GM19240 (cell line): ENCODE measurements around the gene ASH1L.
"Not testable (repeated sequence)": the region's sequence is repeated elsewhere in the genome, so short reads cannot be mapped to it uniquely, and the experiment has no call there.

Experiments used
- DNase-seq: peaks from one replicate; pipeline ENCODE4 v3.0.0; 2011; ENCODE audit warnings: low spot score; ENCODE audit not compliant: insufficient read length

The ASH1L gene

GRCh38 chr1:155307247-155307740, 255.3 kb downstream of the ASH1L start:
- no peak for DNase-seq

GRCh38 chr1:155305881-155306391, 256.7 kb downstream of the ASH1L start:
- DNase-seq: no peak

- no peak for DNase-seq
These were observed 258.0 kb downstream of the ASH1L start for GRCh38 chr1:155304558-155305063.

GRCh38 chr1:155301342-155301841, 261.2 kb downstream of the ASH1L start, which contains the start of gene PKLR:
PKLR (minus strand) TSS chr1:155301438; CDS start chr1:155301395, 43 bp downstream.
- no peak for DNase-seq

- no peak for DNase-seq
These were observed 261.9 kb downstream of the ASH1L start for GRCh38 chr1:155300553-155301329.

- no peak for DNase-seq
These were observed 262.6 kb downstream of the ASH1L start for GRCh38 chr1:155300024-155300423.

GRCh38 chr1:155297384-155297783, 265.2 kb downstream of the ASH1L start:
- DNase-seq: no peak

GRCh38 chr1:155296661-155297060, 265.9 kb downstream of the ASH1L start:
- DNase-seq: no peak

GRCh38 chr1:155295942-155296267, 266.7 kb downstream of the ASH1L start:
- DNase-seq: no peak

GRCh38 chr1:155295183-155295941, 267.2 kb downstream of the ASH1L start:
- no peak for DNase-seq

- DNase-seq: no peak
These were observed 268.0 kb downstream of the ASH1L start for GRCh38 chr1:155294520-155295182.

- DNase-seq: no peak
These were observed 269.4 kb downstream of the ASH1L start for GRCh38 chr1:155293086-155293749.

- not testable (repeated sequence) for DNase-seq
These were observed 271.6 kb downstream of the ASH1L start for GRCh38 chr1:155291006-155291405.

- no peak for DNase-seq
These were observed 274.5 kb downstream of the ASH1L start for GRCh38 chr1:155287987-155288543.

- DNase-seq: no peak
These were observed 276.1 kb downstream of the ASH1L start for GRCh38 chr1:155286544-155286943.

GRCh38 chr1:155285631-155286044, 277.0 kb downstream of the ASH1L start:
- DNase-seq: no peak
